NOMO-1 (cell line): ENCODE measurements around the gene PIEZO1.

Experiments
- DNase-seq, 2 experiments: peaks; one replicate each; lab custom pipeline; 2025; ENCODE audit not compliant: unreplicated experiment in 2 of 2; lab: John Stamatoyannopoulos, UW

PIEZO1 gene

DNA sequence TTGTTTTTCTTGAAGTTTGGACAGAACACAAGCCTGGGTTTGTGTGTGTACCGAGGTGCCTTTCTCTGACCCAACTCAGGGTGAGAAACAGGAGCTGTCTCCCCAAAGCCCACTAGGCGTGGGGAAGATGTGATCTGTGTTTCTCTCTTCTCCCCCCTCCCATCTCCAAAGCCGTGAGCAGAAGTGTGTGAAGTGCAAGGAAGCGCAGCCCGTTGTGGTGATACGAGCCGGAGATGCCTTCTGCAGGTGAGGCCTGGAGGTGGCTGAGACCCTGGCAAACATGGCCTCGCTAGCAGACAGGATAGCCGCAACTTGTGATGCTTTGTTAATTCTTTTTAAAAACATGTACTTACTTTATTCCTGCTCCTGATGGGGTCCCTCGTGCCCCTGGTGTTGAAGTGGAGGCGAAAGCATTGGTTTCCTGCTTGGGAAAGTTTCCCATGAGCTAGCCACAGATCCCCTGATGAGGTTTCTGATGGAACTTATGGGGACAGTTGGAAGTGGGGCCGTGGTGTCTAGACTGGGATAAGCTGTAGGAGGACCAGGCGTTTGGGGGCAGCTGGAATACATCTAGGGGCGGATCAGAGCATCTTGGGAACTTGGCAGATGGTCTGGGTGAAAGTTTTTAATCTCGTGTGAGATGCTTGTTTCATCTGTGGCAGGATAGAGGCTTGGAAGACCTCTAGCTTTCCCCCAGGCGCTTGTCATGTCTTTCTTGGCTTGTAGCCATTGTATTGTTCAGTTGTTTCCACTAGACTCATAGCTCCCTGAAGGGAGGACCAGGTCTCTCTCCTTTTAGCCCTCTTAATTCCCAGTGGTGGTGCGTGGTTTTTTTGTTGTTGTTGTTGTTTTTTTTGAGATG lies 77.8 kb downstream of the PIEZO1 start:
- no peak for DNase-seq

DNA sequence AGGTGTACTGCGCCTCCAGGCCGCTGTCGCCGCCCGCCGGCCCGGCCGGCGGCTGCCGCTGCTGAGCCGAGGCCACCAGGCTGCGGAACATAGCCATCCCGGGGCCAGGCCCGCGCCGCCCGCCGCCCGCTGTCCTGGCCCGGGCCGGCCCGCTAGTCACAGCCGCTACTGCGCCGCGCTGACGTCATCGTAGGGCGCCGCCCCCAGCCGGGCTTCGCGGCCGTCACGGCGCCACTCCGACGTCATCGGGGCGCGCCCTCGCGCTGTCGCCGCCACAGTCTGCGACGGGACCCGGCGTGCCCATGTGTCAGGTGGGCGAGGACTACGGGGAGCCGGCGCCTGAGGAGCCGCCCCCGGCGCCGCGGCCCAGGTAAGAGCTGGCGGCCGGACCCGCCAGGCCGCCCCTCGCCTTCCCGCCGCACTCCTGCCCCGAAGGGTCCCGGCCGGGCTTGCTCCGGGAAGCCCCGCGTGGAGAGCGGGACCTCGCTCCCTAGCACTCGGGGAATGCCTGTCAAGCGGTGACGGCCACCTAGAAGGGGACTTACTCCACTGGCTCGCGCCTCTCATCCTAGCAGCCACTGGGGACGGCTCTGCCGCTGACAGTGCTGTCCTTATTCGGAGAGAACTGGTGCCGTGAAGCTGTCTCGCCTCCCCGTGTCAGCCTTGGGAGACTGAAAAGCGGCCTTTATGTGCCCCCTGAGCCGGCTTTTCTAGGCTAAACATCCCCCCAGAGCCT lies 78.6 kb downstream of the PIEZO1 start, which contains the start of the genes CTU2 and RNF166:
TSS of gene CTU2 (plus strand) at position 275 of the 736 bp plus-strand sequence. CDS start at position 303, 28 bp downstream.
TSS of gene RNF166 (minus strand) at position 180 of the 736 bp plus-strand sequence. CDS start at position 97, 83 bp downstream.
- peak; percentile 79 for DNase-seq

DNA sequence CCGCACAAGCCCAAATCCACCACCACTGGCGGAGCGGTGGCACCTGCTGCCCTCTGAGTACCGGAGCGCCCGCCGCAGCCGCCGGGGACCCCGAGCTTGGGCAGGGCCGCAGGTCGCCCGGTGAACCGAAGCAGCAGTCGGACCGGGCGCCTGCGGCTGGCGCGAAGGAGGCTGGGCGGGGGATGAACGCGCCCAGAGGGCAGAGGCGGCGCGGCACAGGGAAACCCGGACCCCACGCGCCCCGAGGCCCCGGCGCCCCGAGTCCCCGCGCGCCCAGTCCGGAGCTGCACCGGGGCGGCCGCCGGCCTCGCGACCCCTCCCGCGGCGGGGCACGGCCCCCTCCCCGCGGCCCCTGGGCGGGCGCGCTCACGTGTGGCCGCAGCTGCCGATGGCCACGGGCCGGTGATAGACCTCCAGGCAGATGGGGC lies 79.2 kb downstream of the PIEZO1 start:
- no peak for DNase-seq

DNA sequence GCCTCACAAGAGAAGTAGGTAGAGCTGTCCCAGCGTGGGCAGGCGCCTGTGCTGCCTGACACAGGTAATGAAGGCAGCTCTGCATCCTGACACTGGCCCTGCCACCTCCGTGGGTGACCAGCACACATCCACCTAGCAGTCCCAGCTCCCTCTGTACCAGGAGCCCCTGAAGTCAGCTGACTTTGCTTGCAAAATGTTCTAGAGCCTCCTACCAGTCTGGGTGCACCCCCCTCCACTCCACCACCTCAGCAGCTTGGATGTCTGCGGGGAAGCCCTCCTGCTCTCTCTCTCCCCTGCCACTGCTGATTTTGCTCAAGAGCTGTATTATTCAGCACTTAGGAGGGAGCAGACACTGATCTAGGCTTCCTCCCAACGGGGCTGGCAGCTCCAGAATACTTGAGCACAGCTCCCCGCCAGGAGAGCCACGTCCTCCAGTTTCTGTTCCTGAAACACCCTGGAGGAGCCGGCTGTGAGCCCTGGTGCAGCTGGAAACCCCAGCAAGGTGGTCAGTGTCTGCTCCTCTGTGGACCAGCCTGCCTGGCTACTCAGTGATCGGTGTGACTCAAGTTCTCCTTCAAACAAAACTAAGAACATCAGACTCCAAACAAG lies 79.8 kb downstream of the PIEZO1 start:
- peak; percentile 57 to 62 for DNase-seq

DNA sequence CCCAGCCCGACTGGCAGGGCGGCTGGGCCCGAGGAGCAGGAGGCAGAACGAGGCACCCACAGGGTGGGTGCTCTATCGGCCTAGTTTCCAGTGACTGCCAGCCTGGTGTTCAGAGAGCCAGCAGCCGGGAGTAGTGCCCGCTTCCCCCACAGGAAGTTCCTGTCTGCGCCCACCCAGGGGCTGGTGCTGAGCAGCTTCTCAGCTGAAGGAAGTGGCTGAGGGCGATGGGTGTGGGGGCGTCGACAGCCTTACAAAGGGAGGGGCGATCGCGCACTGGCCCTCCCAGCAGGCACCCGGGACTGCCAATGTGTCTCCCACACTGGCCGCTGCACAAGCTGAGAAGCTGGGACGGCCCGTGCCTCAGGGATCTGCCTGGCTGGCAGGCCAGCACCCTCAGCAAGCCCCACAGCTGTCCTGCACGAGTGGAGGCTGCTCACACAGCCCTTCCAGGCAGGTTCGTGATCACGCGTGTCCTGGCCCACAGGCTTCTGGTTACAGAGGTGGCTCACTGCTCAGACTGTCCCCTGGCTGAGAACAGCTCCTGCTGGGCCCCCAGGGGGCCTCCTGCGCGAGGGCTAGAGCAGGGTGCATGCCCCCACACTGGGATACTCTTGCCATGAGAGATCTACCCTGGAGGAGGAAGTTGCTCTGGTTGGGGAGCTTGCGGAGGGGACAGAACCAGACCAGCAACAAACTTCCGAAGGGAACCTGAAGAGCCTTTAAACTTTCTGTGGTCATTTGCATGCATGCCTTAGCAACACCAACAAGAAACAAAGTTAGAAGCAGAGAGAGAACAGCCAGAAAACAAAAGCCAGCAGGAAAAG lies 81.3 kb downstream of the PIEZO1 start:
- DNase-seq, result peak; percentile 61 to 65

DNA sequence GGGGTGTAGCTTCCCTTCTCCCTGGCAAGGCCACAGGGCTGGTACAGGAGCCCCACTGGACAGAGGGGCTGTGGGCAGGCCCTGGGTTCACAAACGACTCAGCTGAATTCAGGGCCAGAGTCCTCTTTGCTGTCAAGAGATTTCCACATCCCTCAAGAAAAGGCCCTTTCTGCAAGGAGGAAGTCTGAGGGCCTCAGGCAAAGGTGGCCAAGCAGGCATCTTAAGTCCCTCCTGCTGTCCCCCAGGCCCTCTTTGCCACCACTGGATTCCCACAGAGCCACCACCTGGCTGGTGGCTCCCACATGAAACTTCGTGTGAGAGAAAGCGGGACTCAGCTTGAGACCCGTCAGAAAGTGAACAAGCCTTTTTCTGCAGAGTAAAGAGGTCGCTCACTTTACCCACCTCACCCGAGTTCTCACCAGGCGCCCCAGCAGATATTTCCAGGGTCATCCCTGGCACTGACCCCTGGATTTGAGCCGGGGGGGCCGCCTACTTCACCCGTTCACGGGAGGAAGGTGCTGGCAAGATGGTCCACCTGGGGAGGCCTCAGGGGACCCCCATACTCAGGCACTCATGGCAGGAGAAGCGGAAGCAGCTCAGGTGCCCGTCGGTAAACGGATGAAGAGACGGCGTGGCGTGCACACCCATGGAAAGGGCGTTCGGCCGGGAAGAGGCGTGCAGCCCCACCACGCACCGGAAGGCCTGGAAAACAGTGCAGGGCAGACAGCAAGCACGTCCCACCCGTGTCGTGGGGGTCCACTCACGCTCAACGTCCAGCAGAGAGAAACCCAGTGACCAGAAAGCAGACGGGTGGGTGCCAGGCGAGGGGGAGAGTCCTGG lies 82.4 kb downstream of the PIEZO1 start:
- DNase-seq, result peak; percentile 43 to 66

DNA sequence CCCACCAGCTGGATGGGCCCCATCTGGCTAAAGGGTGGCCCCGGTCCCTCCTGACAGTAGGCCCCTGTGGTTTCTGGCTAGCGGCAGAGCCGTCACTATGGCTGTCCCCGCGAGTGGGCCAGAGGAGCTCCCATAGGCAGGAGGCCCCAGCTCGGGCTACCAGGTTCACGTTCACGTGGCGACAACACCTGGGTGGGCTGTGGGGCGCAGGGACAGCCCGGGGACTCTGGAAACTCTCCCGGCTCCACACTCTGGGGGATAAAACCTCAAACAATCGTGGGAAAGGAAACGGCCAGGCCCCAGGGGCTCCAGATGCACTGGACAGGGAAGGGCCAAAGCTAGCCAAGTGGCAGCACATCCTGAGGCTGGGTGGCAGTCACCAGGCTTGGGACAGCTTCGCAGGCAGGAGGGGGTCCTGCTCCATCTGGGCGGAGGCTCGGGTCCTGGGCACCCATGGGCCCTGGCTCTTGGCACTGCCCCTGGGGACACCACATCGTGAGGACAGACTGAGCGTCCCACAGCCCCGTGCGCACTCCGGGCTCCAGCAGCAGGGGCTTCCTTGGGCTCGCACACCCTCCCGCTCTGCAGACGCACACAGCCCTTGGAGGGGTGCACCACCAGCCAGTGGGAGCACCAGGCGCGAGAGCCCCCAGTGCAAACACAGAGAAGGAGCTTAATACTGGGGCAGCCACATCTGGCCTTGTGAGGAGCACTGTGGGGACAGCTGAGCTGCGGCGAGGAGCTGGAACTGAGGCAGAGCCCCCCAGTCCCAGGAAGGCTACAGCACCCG lies 83.2 kb downstream of the PIEZO1 start:
- DNase-seq, result no peak

DNA sequence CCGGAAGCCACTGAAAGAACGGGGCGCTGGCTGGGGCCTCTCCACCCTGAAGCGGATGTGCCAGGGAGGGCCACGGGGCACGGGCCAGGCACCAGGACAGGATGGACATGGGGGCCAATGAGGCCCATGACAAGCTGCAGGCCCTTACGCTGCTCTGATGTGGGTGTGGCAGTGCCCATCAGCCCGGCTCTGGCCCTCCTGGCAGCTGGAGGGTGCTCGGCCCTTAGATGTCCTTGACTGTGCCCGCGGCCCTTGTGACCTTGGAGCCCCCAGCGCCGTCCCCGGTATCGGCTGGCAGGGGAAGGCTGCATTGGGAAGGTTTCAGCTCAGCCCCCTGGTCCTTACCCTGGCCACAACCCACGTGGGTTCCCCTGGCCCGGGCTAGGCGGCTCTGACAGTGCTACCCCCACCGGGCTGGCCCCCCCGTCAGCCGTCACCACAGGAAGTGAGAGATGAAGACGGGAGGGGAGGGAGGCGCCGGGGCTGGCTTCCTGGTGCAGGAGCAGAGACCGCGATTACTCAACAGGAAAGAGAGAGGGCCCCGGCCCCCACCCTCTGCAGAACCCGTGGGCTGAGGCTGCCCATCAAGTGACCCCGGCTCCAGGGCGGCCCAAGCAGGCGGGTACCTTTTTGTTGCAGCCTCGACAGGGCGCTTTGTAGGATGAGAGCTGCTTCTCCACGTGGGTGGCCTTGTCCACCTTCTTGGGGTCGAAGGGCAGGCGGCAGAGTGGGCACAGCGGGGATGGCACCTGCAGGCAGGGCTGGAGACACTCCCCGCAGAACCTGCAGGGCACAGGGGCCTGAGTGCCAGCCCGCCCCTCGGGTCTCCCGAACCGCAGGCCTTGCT lies 84.2 kb downstream of the PIEZO1 start:
- DNase-seq, result peak; percentile 97 to 98

DNA sequence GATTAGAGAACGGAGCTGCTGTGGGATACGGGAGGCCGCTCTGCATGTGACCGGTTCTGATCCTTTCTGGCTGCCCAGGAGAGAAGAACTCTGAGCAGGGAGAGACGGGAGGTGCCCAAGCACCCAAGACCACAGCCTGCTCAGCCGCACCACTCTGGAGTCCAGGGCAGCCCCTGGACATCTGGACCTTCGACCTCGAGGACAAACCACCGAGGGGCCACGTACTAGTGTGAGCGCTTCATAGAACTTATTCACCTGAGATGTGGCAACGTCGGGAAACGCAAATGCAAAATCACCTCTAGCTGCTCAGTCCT lies 84.7 kb downstream of the PIEZO1 start:
- DNase-seq, result no peak

DNA sequence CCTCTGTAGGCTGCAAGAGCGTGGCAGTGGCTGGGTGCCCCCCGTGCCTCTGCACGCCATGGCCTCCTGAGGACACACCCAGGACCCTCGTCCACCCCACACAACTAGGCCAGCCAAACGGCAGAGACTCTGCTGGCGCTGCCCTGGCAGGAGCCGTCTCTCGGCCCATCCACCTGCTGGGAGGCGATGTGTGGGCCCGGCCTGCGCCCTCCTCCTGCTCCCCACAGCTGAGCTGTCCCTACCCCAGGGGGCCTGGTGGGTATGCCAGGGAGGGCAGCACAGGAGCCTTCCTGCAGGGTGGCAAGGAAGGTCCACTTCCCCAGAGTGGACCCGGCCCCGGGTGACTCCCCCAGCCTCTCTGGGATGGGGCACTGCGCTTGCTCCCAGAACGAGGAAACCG lies 85.8 kb downstream of the PIEZO1 start:
- no peak for DNase-seq

DNA sequence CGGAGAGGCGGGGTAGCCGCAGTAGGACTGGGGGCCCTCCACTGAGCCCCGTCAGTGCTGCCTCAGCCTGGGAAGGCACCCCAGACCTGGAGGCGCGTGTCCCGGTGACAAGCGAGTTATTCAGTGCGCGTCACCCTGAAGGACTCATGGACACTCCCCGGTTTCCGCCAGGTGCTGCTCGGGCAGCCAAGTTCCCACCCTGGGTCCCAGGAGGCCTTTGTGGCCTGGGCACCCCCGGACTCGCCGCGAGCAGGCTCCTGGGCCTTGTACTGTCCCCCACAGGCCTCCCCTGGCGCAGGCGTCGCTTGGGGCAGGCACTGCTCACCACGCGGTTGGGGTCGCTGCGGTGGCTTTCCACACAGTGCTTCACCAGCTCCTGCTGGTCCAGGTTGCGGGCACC lies 86.4 kb downstream of the PIEZO1 start:
- no peak for DNase-seq

DNA sequence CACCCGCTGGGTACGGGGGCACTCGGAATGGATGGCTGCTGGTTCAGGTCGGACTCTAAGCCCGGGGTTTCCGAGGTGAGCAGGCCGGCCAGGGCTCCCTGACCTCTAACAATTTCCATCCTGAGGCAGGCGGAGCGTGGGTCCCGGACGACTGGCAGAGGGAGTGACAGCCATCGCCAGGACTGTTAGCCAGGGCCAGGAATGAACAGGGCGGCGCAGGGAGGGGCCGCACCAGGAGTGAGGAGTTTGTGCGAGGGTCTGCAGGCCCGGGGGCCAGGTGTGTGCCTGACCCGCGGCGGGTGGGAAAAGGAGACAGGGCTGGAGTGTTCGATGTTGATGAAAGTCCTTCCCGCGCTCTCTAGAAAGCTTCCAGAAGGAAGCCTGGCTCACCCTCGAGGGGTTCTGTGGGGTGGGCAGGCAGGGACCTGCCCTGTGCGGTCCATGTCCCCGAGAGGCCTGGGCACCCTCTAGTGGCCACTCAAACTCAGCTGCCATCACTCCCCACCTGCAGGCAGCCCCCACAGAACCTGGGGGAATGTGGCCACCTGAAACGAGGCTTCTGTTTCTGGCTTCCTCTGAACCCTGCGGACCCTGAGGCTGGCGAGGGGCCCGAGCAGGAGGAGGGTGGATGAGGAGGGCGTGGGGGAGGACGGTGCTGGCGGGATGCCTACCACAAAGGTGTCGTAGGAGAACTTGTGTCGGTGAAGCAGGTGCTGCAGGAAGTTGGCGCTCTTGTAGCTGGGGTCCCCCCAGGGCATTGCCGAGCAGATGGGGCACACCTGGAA lies 87.0 kb downstream of the PIEZO1 start:
- no peak for DNase-seq

DNA sequence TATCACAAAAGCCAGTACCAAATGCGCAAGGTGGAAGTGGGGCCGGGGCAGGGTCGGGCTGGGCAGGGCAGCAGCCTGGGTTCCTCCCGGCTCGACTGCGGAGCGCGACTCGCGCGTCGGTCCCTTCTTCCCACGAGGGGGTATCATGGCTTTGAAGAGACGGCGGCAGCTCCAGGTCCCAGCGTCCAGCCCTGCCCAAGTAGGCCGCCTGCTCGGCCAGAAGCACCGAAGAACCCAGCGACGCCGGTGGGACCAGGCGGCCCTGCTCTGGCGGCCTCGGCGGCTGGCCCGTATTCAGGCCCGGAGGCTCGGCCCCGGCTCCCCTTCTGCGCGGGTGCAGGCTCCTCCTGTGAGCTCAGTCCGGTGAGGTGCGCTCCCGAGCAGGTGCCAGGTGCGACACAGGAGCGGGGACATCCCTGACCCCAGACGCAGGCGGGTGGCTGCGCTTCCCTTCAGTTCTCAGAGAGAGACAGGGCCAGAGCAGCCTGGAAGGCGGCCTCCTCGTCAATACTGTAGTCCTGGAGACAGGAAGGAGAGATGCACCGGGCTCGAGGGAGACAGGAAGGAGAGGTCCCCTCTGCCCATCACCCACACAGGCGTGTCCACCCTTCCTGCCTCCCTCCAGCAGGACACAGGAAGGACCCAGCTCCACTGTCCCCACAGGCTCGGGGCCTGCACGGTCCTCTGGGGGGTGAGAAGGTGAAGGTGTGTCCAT lies 87.7 kb downstream of the PIEZO1 start:
- DNase-seq, result no peak

DNA sequence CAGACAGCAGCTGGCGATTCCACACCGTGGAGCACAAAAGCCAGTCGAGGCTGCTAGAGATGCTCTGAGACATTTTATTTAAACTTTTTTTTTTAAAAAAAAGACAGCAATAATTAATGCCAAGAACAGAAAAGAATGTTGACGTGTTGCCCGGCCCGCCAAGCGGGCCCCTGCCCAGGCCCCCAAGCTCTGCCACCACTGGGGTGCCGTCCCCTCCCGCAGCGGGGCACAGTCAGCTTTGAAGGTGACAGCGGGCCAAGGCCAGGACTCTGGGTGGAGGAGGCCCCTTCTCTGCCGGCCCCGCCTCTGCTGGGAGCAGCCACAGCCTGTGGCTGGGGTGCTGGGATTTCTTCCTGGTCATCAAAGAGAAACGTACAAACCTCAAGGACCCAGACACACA lies 88.6 kb downstream of the PIEZO1 start:
- DNase-seq, result no peak

DNA sequence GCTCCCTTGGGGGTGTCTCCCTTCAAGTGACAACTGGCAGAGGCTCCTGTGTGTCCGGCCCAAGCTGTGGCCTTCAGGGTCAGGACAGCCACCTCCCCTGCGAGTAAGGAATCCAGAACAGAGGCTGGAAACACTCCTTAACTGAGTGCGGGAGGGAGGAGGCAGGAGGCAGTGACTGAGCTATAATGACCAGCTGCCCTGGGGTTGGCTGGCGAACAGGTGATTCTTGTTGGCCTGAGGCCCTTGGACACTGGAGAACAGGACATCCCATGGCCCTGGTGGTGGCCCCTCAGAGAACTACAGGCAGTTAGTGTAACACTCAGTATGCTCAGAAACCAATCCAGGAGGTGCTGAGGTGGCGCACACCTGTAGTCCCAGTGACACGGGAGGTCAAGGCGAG lies 89.3 kb downstream of the PIEZO1 start:
- DNase-seq, result no peak

DNA sequence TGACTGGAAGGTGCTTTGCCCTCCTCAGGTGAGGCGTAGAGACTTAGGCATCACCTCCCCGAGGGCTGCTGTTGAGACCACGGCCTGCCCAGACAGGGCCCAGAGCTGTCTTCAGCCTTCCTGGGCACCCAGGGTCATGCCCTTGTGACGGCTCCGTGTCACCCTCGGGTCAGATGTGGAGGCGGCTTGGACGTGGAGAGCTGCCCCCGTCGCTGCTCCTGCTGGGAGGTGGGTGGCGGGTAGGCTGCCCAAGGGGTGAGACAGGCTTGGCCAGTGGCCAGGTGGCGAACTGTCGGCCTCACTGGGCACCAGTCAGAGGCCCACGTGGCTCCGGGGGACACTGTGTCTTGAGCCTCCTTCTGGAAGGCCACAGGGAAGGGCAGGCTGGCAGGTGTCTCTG lies 89.8 kb downstream of the PIEZO1 start:
- no peak for DNase-seq
